Endothelial cell of umbilical vein (primary cell): ENCODE results near the gene RPH3AL. TPM values are rescaled to one million over a fixed set of nuclear protein-coding genes. Genes with fewer than 3 reads are reported as not detected.

ENCODE experiments used
- BruUV-seq: library from RNA; stranded (reverse); fragments of 400-500 nt; replicated peaks from 2 replicates; lab custom pipeline; 2021; lab: Mats Ljungman, UMichigan
- CTCF ChIA-PET: fragments of 300-600, 350-600 bp; sonication (Branson Sonifier 250); formaldehyde crosslinking; loops from one replicate; lab custom pipeline; 2021; ENCODE audit warnings: antibody characterized with exemption, inconsistent platforms; lab: Charles Lee
- POLR2A ChIA-PET: fragments of 300-600, 350-600 bp; sonication (Branson Sonifier 250); formaldehyde crosslinking; loops from one replicate; lab custom pipeline; 2021; ENCODE audit warnings: antibody characterized with exemption, inconsistent platforms; lab: Charles Lee
- DNase-seq: peaks from one replicate; pipeline ENCODE4 v3.0.0-alpha.2; 2011; ENCODE audit warnings: low read depth, low spot score
- FAIRE-seq: peaks from 2 replicates; lab custom pipeline; 2011; peaks lifted over from hg19 to GRCh38; lab: Jason Lieb, UNC
- H2AFZ ChIP-seq: 2 replicates; pipeline ENCODE4 v1.6.0; 2012; ENCODE audit warnings: low read depth, low read length, control low read depth, inconsistent platforms
- H3K27ac ChIP-seq: 2 replicates; pipeline ENCODE4 v1.5.1; 2011; ENCODE audit warnings: low read depth, mild to moderate bottlenecking, control low read depth, low read length, moderate library complexity; ENCODE audit not compliant: insufficient read depth
- H3K27me3 ChIP-seq, 2 experiments: 2 replicates each; pipeline versions ENCODE4 v1.6.0 to v1.6.1; 2011; ENCODE audit warnings: low read length in 2 of 2, mixed read lengths in 1 of 2; ENCODE audit not compliant: control insufficient read depth in 2 of 2, insufficient read depth in 2 of 2
- H3K36me3 ChIP-seq, 2 experiments: 2 replicates in 1 of 2; 3 replicates in 1 of 2; pipeline ENCODE4 v1.5.1; 2011; ENCODE audit warnings: low read length in 2 of 2, mild to moderate bottlenecking in 1 of 2, moderate library complexity in 1 of 2; ENCODE audit not compliant: control insufficient read depth in 2 of 2, insufficient read depth in 2 of 2; ENCODE audit errors: extremely low read depth in 1 of 2
- H3K4me1 ChIP-seq: 3 replicates; pipeline ENCODE4 v1.5.1; 2011; ENCODE audit warnings: mild to moderate bottlenecking, low read length; ENCODE audit not compliant: control insufficient read depth, insufficient read depth; ENCODE audit errors: extremely low read depth
- H3K4me2 ChIP-seq: 2 replicates; pipeline ENCODE4 v1.6.1; 2011; ENCODE audit warnings: low read length, control low read depth, mixed read lengths; ENCODE audit not compliant: insufficient read depth
- H3K4me3 ChIP-seq, 3 experiments: fragments of 200-600 bp in 1 of 3; sonication (generic), shearing (Covaris generic) in 1 of 3; replicated peaks in 1 of 3; 2 replicates each; pipeline ENCODE4 v1.5.1; 2011 to 2016; ENCODE audit warnings: control low read depth in 3 of 3, low read length in 3 of 3, mild to moderate bottlenecking in 2 of 3, inconsistent platforms in 1 of 3, low read depth in 1 of 3, moderate library complexity in 1 of 3; ENCODE audit not compliant: insufficient read depth in 1 of 3
- H3K79me2 ChIP-seq: 2 replicates; pipeline ENCODE4 v1.6.0; 2012; ENCODE audit warnings: low read length, inconsistent platforms; ENCODE audit not compliant: control insufficient read depth, insufficient read depth
- H3K9ac ChIP-seq: replicated peaks from 2 replicates; pipeline ENCODE3; 2011; ENCODE audit warnings: low read length, control low read depth; ENCODE audit not compliant: insufficient read depth; ENCODE audit errors: extremely low read depth
- H3K9me1 ChIP-seq: replicated peaks from 3 replicates; pipeline ENCODE4 v1.6.0; 2011; ENCODE audit warnings: mild to moderate bottlenecking, low read length; ENCODE audit not compliant: control insufficient read depth, insufficient read depth; ENCODE audit errors: extremely low read depth
- H3K9me3 ChIP-seq: replicated peaks from 2 replicates; pipeline ENCODE4 v1.5.1; 2012; ENCODE audit warnings: low read length, inconsistent platforms; ENCODE audit not compliant: control insufficient read depth, insufficient read depth
- H4K20me1 ChIP-seq: replicated peaks from 2 replicates; pipeline ENCODE3; 2011; ENCODE audit warnings: mild to moderate bottlenecking, low read length; ENCODE audit not compliant: control insufficient read depth, insufficient read depth; ENCODE audit errors: extremely low read depth
- EZH2 ChIP-seq: IDR thresholded peaks from 2 replicates; pipeline ENCODE4 v1.6.1; 2012; ENCODE audit warnings: borderline replicate concordance, low read depth, mild to moderate bottlenecking, moderate library complexity, low read length, inconsistent platforms; ENCODE audit not compliant: severe bottlenecking
- FOS ChIP-seq: IDR thresholded peaks from 2 replicates; pipeline ENCODE4 v1.6.1; 2011; ENCODE audit warnings: mild to moderate bottlenecking, low read length, moderate library complexity, borderline replicate concordance; ENCODE audit not compliant: insufficient read depth
- GATA2 ChIP-seq: IDR thresholded peaks from 2 replicates; pipeline ENCODE4 v1.7.0; 2011; ENCODE audit warnings: low read depth, mild to moderate bottlenecking, moderate library complexity, mixed read lengths, low read length; ENCODE audit not compliant: insufficient read length, insufficient read depth
- JUN ChIP-seq: IDR thresholded peaks from 2 replicates; pipeline ENCODE4 v1.6.1; 2011; ENCODE audit warnings: borderline replicate concordance, low read depth; ENCODE audit not compliant: insufficient read length, insufficient read depth
- MYC ChIP-seq: IDR thresholded peaks from one replicate; pipeline ENCODE4 v1.6.1; 2011; ENCODE audit warnings: mild to moderate bottlenecking, low read depth, low read length
- POLR2A ChIP-seq: IDR thresholded peaks from 2 replicates; pipeline ENCODE4 v1.6.1; 2012; ENCODE audit warnings: low read depth, mild to moderate bottlenecking, control low read depth, low read length
- POLR2AphosphoS5 ChIP-seq: IDR thresholded peaks from 2 replicates; pipeline ENCODE4 v1.6.1; 2012; ENCODE audit warnings: low read depth, mild to moderate bottlenecking, control low read depth, low read length, moderate library complexity; ENCODE audit not compliant: insufficient read depth
- dilution Hi-C: fragments of 300-500 bp; cut with MboI; formaldehyde crosslinking; loops from one replicate; pipeline ENCODE4 v1.15.0; 2019; ENCODE audit warnings: low sequenced_read_pairs; ENCODE audit not compliant: extremely low pct_ligation_motif_present
- intact Hi-C: fragments of 100-400 bp; cut with micrococcal nuclease; formaldehyde crosslinking; loops from one replicate; pipeline ENCODE4 v1.10.0; 2022
- polyA plus RNA-seq, 4 experiments: library from polyadenylated mRNA; depleted of rRNA in 3 of 4; stranded (reverse) in 3 of 4; unstranded in 1 of 4; fragments of >200 nt; gene quantifications; 2 replicates each; pipeline versions ENCODE4 v1.2.1 to v1.2.3, GENCODE V29; 2011 to 2012; ENCODE audit warnings: missing spikeins in 1 of 4
- total RNA-seq: library from RNA; stranded (reverse); gene quantifications from 2 replicates; pipeline ENCODE4 v1.2.3, GENCODE V29; 2021
- TF ChIP-seq, protein P1 (sequence below): IDR thresholded peaks from 2 replicates; pipeline ENCODE4 v1.6.1; 2011; ENCODE audit not compliant: insufficient read depth, insufficient read length
- TF ChIP-seq, protein P2 (sequence below), 2 donors: IDR thresholded peaks; 1 replicate in 1 of 2; 2 replicates in 1 of 2; pipeline ENCODE4 v1.5.1; 2011; ENCODE audit warnings: low read length in 2 of 2, mild to moderate bottlenecking in 2 of 2, moderate library complexity in 2 of 2, control low read depth in 1 of 2, inconsistent platforms in 1 of 2, low read depth in 1 of 2; ENCODE audit not compliant: insufficient read depth in 1 of 2; ENCODE audit errors: extremely low read depth in 1 of 2

Gene RPH3AL
- total and polyA plus RNA-seq, 2 donors (not counting 3 experiments of a cell fraction or from before 2014, with no cell fraction given), result 4.1 to 7.0 TPM

DNA sequence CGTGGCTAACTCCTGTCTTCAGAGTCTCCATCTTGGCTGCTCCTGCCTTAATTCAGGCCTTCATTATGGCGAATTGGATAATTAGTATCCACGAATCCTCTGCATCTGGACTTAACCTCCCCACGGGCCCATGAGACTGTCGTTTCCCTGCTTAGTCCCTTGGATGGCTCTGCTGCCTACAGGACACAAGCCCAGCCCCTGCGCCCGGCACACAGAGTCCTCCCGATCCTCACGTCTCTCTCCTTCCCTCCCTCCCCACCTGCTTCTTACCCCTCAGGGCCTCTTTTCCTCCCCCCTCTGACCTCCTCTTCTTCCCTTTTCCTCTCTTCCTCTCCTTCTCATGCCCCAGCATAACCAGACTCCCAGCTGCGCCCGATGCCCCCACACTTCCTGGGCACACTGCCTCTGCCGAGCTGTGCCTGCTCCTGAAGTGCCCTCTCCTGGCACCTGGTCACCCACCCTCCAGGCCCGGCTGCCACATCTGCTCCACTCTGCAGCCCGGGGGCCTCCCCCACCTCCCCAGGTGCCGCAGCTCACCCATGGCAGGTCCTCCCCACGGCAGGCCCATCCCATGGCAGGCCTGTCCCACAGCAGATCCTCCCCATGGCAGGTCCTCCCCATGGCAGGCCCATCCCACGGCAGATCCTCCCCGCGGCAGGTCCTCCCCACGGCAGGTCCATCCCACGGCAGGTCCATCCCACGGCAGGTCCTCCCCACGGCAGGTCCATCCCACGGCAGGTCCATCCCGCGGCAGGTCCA lies 45.9 kb downstream of the RPH3AL start:
- no peaks in the 10 kb centered on the region for H3K9me1 ChIP-seq
- no peaks in the 10 kb centered on the region for H4K20me1 ChIP-seq
- BruUV-seq, result no TSS peak
- H3K4me3 ChIP-seq, result no peak overlapping the region
- no peak overlapping the region for H3K27ac ChIP-seq
- TF ChIP-seq, protein P1, sequence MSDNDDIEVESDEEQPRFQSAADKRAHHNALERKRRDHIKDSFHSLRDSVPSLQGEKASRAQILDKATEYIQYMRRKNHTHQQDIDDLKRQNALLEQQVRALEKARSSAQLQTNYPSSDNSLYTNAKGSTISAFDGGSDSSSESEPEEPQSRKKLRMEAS, result no peak
- TF ChIP-seq, protein P2, sequence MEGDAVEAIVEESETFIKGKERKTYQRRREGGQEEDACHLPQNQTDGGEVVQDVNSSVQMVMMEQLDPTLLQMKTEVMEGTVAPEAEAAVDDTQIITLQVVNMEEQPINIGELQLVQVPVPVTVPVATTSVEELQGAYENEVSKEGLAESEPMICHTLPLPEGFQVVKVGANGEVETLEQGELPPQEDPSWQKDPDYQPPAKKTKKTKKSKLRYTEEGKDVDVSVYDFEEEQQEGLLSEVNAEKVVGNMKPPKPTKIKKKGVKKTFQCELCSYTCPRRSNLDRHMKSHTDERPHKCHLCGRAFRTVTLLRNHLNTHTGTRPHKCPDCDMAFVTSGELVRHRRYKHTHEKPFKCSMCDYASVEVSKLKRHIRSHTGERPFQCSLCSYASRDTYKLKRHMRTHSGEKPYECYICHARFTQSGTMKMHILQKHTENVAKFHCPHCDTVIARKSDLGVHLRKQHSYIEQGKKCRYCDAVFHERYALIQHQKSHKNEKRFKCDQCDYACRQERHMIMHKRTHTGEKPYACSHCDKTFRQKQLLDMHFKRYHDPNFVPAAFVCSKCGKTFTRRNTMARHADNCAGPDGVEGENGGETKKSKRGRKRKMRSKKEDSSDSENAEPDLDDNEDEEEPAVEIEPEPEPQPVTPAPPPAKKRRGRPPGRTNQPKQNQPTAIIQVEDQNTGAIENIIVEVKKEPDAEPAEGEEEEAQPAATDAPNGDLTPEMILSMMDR (IDR thresholded peaks at IDR 0.05; ENCODE audit: extremely low read depth in 1 of 2, insufficient read depth in 1 of 2, low read depth in 1 of 2, low read length in 2 of 2), result no peak
- TF ChIP-seq EZH2 (no peak), POLR2AphosphoS5 (no peak), FOS (no peak), JUN (no peak), GATA2 (no peak), MYC (no peak), POLR2A (no peak)
- no peaks in the 10 kb centered on the region for H3K4me1 ChIP-seq
- DNase-seq, result no peak
- POLR2A ChIA-PET, result no interaction called here
- H3K4me2 ChIP-seq, result no peak overlapping the region
- no peaks in the 10 kb centered on the region for H3K27me3 ChIP-seq
- dilution Hi-C loops, result no loop called here
- no peaks in the 10 kb centered on the region for H3K36me3 ChIP-seq
- CTCF ChIA-PET, result interaction anchor here (1.0 to 4.2 kb wide), 2 partner anchors 79 to 142 kb away, joined by 3 to 22 read pairs; no protein-coding TSS in a partner anchor
- intact Hi-C loops, result no loop called here
- FAIRE-seq, result no peak
- H3K9me3 ChIP-seq, result no peaks in the 10 kb centered on the region
- no peak overlapping the region for H2AFZ ChIP-seq
- H3K9ac ChIP-seq, result no peak overlapping the region
- H3K79me2 ChIP-seq, result no peaks in the 10 kb centered on the region
